Loucy (cell line): ENCODE measurements around the gene GPR137.

Source experiments
- EZH2phosphoT487 ChIP-seq: fragments of 200-600 bp; IDR thresholded peaks from 2 replicates; pipeline ENCODE4 v1.6.1; 2018; ENCODE audit warnings: antibody characterized with exemption, mild to moderate bottlenecking, moderate library complexity, borderline replicate concordance
- TF ChIP-seq, protein P1 (sequence below): fragments of 200-600 bp; sonication (generic); conservative IDR thresholded peaks from 2 replicates; pipeline ENCODE4 v1.5.1; 2014; ENCODE audit warnings: mild to moderate bottlenecking, antibody characterized with exemption, low read length

DNA sequence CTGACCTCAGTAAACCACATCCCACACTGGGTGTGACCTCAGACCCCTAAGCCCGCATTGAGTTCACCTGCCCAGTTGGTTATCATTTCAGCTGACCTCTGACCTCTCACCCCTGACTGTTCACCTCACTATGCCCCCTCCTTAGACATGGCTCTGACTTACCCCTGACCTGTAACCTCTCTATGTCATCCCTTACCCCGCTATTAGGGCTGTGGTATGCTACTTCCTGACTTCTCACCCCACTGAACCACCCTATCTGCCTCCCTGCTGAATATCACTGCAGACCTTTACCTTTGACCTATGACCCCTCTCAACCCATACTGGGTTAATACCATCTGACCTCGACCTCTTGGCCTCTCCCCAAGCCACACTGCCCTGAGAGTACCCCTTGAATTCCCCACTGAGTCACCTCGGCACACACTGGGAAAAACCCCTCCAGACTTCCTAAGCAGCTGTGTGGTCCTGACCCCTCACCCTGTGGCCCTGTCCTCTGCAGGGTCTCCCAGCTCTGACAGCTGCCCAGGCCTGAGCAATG, 26.0 kb upstream of the GPR137 start:
- TF ChIP-seq, protein P1, sequence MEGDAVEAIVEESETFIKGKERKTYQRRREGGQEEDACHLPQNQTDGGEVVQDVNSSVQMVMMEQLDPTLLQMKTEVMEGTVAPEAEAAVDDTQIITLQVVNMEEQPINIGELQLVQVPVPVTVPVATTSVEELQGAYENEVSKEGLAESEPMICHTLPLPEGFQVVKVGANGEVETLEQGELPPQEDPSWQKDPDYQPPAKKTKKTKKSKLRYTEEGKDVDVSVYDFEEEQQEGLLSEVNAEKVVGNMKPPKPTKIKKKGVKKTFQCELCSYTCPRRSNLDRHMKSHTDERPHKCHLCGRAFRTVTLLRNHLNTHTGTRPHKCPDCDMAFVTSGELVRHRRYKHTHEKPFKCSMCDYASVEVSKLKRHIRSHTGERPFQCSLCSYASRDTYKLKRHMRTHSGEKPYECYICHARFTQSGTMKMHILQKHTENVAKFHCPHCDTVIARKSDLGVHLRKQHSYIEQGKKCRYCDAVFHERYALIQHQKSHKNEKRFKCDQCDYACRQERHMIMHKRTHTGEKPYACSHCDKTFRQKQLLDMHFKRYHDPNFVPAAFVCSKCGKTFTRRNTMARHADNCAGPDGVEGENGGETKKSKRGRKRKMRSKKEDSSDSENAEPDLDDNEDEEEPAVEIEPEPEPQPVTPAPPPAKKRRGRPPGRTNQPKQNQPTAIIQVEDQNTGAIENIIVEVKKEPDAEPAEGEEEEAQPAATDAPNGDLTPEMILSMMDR: no peak
- no peak for TF ChIP-seq EZH2phosphoT487
